Measurements from ENCODE around the gene FATE1.

- no peak for TF ChIP-seq GABPA (IDR thresholded peaks at IDR 0.05; ENCODE audit: low read depth)
- no peak for TF ChIP-seq CTCF (IDR thresholded peaks at IDR 0.05; ENCODE audit: insufficient read depth, low read length)
- no peak for TF ChIP-seq POLR2AphosphoS5 (IDR thresholded peaks at IDR 0.05; ENCODE audit: low read depth)
- no peak for TF ChIP-seq REST (IDR thresholded peaks at IDR 0.05; ENCODE audit: insufficient replicate concordance, low read depth)
Observed at GRCh38 chrX:151688695-151689094, 27.1 kb upstream of the FATE1 start.
